ENCODE results near the gene U2AF1L4.

- TF ChIP-seq CTCF (IDR thresholded peaks at IDR 0.05; ENCODE audit: poor library complexity): no peak
- no peak for TF ChIP-seq EZH2 (IDR thresholded peaks at IDR 0.05; ENCODE audit: borderline replicate concordance)
- no peak for TF ChIP-seq EZH2phosphoT487 (IDR thresholded peaks at IDR 0.05; ENCODE audit: low read depth, severe bottlenecking, unreplicated experiment)
These were observed 47.7 kb upstream of the U2AF1L4 start for GRCh38 chr19:35792888-35793287.

All from hepatocyte (in vitro differentiated cells).